CD4-positive, alpha-beta memory T cell (primary cell): ENCODE data around the gene PLD5. TPM values are rescaled to one million over a fixed set of nuclear protein-coding genes. Genes with fewer than 3 reads are reported as not detected.
"Not testable (repeated sequence)": the region's sequence is repeated elsewhere in the genome, so short reads cannot be mapped to it uniquely, and the experiment has no call there.

Experiments used
- CTCF ChIA-PET: fragments of 350-600 bp; sonication (Branson Sonifier 250); formaldehyde crosslinking; loops from one replicate; lab custom pipeline; 2021; ENCODE audit warnings: inconsistent platforms; ENCODE audit not compliant: partially characterized antibody; lab: Charles Lee
- POLR2A ChIA-PET: fragments of 350-600 bp; sonication (Branson Sonifier 250); formaldehyde crosslinking; loops from one replicate; lab custom pipeline; 2021; ENCODE audit not compliant: partially characterized antibody; lab: Charles Lee
- DNase-seq, 5 donors: peaks; one replicate each; pipeline versions ENCODE4 v3.0.0 to v3.0.0-alpha.2; 2020 to 2022; ENCODE audit warnings: mixed read lengths in 1 of 5
- H3K27ac ChIP-seq: one replicate; pipeline ENCODE4 v1.7.0; 2013; ENCODE audit warnings: low read depth, low read length
- H3K27me3 ChIP-seq: 2 replicates; pipeline ENCODE4 v1.7.0; 2013; ENCODE audit warnings: mild to moderate bottlenecking, low read length, moderate library complexity; ENCODE audit not compliant: insufficient read depth
- H3K36me3 ChIP-seq: 2 replicates; pipeline ENCODE4 v1.7.0; 2013; ENCODE audit warnings: mild to moderate bottlenecking, low read length, moderate library complexity; ENCODE audit not compliant: insufficient read depth
- H3K4me1 ChIP-seq: 2 replicates; pipeline ENCODE4 v1.7.0; 2013; ENCODE audit warnings: mild to moderate bottlenecking, low read length, moderate library complexity; ENCODE audit not compliant: insufficient read depth
- H3K4me3 ChIP-seq, 2 donors: one replicate each; pipeline ENCODE4 v1.7.0; 2013; ENCODE audit warnings: low read length in 2 of 2, mild to moderate bottlenecking in 1 of 2
- H3K9me3 ChIP-seq, 2 donors: one replicate each; pipeline ENCODE4 v1.7.0; 2013; ENCODE audit warnings: low read length in 2 of 2, control low read depth in 1 of 2; ENCODE audit not compliant: control insufficient read depth in 1 of 2
- H3K27ac Mint-ChIP-seq, 7 donors: one replicate each; pipeline ENCODE4 v1.8.0; 2020 to 2021; ENCODE audit warnings: mixed read lengths in 7 of 7, mild to moderate bottlenecking in 6 of 7, inconsistent platforms in 3 of 7, moderate library complexity in 3 of 7
- H3K27me3 Mint-ChIP-seq, 2 donors: one replicate each; pipeline ENCODE4 v1.8.0; 2020 to 2021; ENCODE audit warnings: mixed read lengths in 2 of 2
- H3K36me3 Mint-ChIP-seq, 2 donors: one replicate each; pipeline ENCODE4 v1.8.0; 2020 to 2021; ENCODE audit warnings: mixed read lengths in 2 of 2, inconsistent platforms in 1 of 2, mild to moderate bottlenecking in 1 of 2
- H3K4me1 Mint-ChIP-seq, 4 donors: one replicate each; pipeline ENCODE4 v1.8.0; 2020 to 2021; ENCODE audit warnings: mixed read lengths in 4 of 4, mild to moderate bottlenecking in 1 of 4
- H3K4me3 Mint-ChIP-seq, 8 donors: one replicate each; pipeline ENCODE4 v1.8.0; 2020 to 2021; ENCODE audit warnings: mixed read lengths in 8 of 8, mild to moderate bottlenecking in 7 of 8, moderate library complexity in 6 of 8, inconsistent platforms in 3 of 8
- H3K9me3 Mint-ChIP-seq, 8 donors: one replicate each; pipeline ENCODE4 v1.8.0; 2020 to 2021; ENCODE audit warnings: mixed read lengths in 8 of 8, mild to moderate bottlenecking in 5 of 8, inconsistent platforms in 3 of 8, moderate library complexity in 1 of 8
- intact Hi-C: fragments of 100-400 bp; cut with micrococcal nuclease; formaldehyde crosslinking; loops from one replicate; pipeline ENCODE4 v1.15.1; 2023
- polyA plus RNA-seq, 2 donors: library from polyadenylated mRNA; unstranded; fragments of 300-500 nt; fragmentation: Illumina TruSeq; gene quantifications; one replicate each; pipeline ENCODE4 v1.2.3, GENCODE V29; 2021
- total RNA-seq, 2 experiments: library from RNA; stranded (reverse); gene quantifications; one replicate each; pipeline ENCODE4 v1.2.3, GENCODE V29; 2021

Gene PLD5
- total and polyA plus RNA-seq, 4 experiments from 2014 or later: not detected

DNA sequence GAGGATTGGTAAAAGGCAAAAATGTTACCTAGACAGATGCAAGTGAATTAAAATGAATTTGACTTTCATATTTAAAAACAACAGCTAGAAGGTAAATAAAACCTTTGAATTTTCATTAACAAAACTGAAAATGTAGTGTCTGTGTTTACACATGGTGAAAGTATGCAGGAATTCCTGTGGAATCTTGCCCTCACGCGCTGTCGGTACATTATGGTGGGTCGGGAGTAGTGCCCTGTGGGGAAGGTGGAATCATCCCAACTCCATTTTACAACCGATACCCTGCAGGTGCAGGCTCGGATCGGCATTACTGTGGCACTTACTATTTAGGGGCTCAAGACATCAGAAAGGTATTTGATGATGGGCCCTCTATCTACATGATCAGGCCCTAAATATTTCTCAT lies 328.4 kb downstream of the PLD5 start:
- Histone ChIP-seq H3K27ac (no peak overlapping the region), H3K36me3 (no peaks in the 10 kb centered on the region), H3K4me1 (no peaks in the 10 kb centered on the region), H3K27me3 (no peaks in the 10 kb centered on the region), H3K9me3 (no peaks in the 10 kb centered on the region), H3K4me3 (no peak overlapping the region)
- H3K4me1 Mint-ChIP-seq: no peaks in the 10 kb centered on the region
- ChIA-PET CTCF (no interaction called here), POLR2A (no interaction called here)
- H3K27me3 Mint-ChIP-seq: no peaks in the 10 kb centered on the region
- intact Hi-C loops: no loop called here
- no peaks in the 10 kb centered on the region for H3K9me3 Mint-ChIP-seq
- H3K36me3 Mint-ChIP-seq: no peaks in the 10 kb centered on the region
- no peak overlapping the region for H3K27ac Mint-ChIP-seq
- no peak overlapping the region for H3K4me3 Mint-ChIP-seq
- DNase-seq: no peak

DNA sequence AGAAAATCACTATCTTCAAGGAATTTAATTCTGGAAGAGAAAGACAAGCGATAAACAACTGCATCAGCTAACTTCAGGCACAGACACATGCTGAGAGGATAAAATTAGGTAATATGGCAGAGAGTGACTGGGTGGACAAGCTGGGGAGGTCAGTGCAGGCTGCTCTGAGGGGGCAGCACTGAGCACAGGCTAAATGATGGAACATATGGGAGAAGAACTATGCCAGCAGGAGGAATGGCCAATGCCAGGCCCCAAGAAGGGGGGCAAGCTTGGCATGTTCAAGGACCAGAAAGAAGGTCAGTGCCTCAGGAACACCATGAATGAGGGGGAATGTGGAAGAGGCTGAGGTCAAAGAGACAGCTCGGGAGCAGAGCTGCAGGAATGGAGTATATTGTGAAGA lies 334.9 kb downstream of the PLD5 start:
- Mint-ChIP-seq H3K4me1 (no peaks in the 10 kb centered on the region), H3K9me3 (peaks cover 0 to 6% (median 0%) of the 10 kb centered on the region in 8 donors), H3K4me3 (peak overlapping the region in 1 of 8 donors; percentile 32), H3K36me3 (no peaks in the 10 kb centered on the region), H3K27me3 (peaks cover 0 to 5% of the 10 kb centered on the region in 2 donors), H3K27ac (no peak overlapping the region)
- no peak overlapping the region for H3K27ac ChIP-seq
- H3K27me3 ChIP-seq: no peaks in the 10 kb centered on the region
- no peaks in the 10 kb centered on the region for H3K9me3 ChIP-seq
- no peak overlapping the region for H3K4me3 ChIP-seq
- intact Hi-C loops: no loop called here
- H3K4me1 ChIP-seq: no peaks in the 10 kb centered on the region
- H3K36me3 ChIP-seq: no peaks in the 10 kb centered on the region
- DNase-seq: no peak
- ChIA-PET POLR2A (no interaction called here), CTCF (no interaction called here)

DNA sequence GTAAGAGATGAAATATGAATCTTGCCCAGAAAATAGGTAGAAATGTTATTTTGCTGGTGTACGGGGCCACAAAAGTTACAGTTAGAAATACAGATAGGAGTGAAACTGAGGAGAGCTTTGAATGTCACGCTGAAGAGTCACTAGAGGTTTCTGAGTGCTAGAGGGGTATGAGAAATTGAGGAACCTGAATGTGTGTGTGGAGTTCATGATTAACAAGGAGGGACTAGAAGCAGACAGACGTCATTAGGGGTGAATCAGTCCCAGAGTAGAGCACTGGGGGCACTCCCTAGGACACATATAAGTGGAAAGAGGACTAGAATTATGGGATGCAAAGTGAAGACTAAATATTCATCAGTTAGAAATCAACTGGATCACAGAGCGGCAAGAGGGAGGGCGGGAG lies 336.7 kb downstream of the PLD5 start:
- no peak for DNase-seq
- Histone ChIP-seq H3K36me3 (no peaks in the 10 kb centered on the region), H3K9me3 (no peaks in the 10 kb centered on the region), H3K27ac (no peak overlapping the region), H3K4me3 (no peak overlapping the region), H3K27me3 (no peaks in the 10 kb centered on the region), H3K4me1 (no peaks in the 10 kb centered on the region)
- peaks cover 0 to 6% (median 0%) of the 10 kb centered on the region in 8 donors for H3K9me3 Mint-ChIP-seq
- no peak overlapping the region for H3K4me3 Mint-ChIP-seq
- peaks cover 0 to 5% of the 10 kb centered on the region in 2 donors for H3K27me3 Mint-ChIP-seq
- POLR2A ChIA-PET: no interaction called here
- no peaks in the 10 kb centered on the region for H3K36me3 Mint-ChIP-seq
- H3K27ac Mint-ChIP-seq: no peak overlapping the region
- intact Hi-C loops: no loop called here
- H3K4me1 Mint-ChIP-seq: no peaks in the 10 kb centered on the region
- CTCF ChIA-PET: no interaction called here

DNA sequence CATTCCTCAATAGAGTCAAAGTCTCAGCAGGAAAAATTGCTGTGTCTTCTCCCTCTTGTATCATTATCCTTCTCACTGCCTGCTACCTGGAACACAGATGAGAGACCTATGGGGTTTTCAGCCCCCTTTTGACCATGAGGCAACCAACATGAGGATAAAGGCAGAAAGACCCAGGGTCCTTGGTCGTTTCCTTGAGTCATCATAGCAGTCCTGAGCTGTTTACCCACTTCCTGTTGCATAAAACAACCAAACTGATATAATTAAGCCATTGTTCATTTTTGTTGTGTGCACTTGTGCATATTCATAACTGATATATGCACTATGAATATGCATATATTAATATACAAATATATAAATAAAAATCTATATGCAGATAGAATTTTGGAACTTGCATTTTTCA lies 337.3 kb downstream of the PLD5 start:
- H3K27me3 Mint-ChIP-seq: peaks cover 0 to 5% of the 10 kb centered on the region in 2 donors
- Histone ChIP-seq H3K9me3 (no peaks in the 10 kb centered on the region), H3K36me3 (no peaks in the 10 kb centered on the region), H3K4me3 (no peak overlapping the region), H3K4me1 (no peaks in the 10 kb centered on the region), H3K27me3 (no peaks in the 10 kb centered on the region), H3K27ac (no peak overlapping the region)
- peaks cover 0 to 6% (median under 1%) of the 10 kb centered on the region in 8 donors for H3K9me3 Mint-ChIP-seq
- H3K4me3 Mint-ChIP-seq: no peak overlapping the region
- intact Hi-C loops: no loop called here
- no peak overlapping the region for H3K27ac Mint-ChIP-seq
- no peaks in the 10 kb centered on the region for H3K36me3 Mint-ChIP-seq
- DNase-seq: no peak
- ChIA-PET CTCF (no interaction called here), POLR2A (no interaction called here)
- H3K4me1 Mint-ChIP-seq: no peaks in the 10 kb centered on the region

DNA sequence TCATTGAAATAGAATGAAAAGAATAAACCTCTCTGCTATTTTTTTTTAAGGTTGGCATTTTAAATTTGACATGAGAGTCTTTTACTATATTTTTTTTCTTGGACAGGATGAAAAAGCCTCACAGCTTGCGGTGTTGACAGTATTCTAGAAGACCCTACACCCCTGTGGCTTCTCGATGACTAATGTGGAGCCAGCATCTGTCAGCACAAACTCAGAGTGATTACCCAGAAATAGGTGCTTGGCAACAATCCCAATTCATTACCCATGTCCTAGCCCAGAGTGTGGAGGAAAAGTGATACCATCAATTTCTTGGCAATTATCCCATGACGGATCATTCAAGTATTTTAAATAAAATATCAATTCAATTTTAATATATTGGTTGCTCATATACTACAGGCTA lies 338.8 kb downstream of the PLD5 start:
- H3K4me3 ChIP-seq: no peak overlapping the region
- no peaks in the 10 kb centered on the region for H3K36me3 Mint-ChIP-seq
- no peaks in the 10 kb centered on the region for H3K4me1 ChIP-seq
- H3K9me3 Mint-ChIP-seq: peaks cover 0 to 6% (median 1%) of the 10 kb centered on the region in 8 donors
- H3K27me3 Mint-ChIP-seq: peaks cover 0 to 5% of the 10 kb centered on the region in 2 donors
- DNase-seq: no peak
- H3K9me3 ChIP-seq: no peaks in the 10 kb centered on the region
- H3K27me3 ChIP-seq: no peaks in the 10 kb centered on the region
- intact Hi-C loops: no loop called here
- CTCF ChIA-PET: no interaction called here
- H3K27ac Mint-ChIP-seq: no peak overlapping the region
- H3K4me1 Mint-ChIP-seq: no peaks in the 10 kb centered on the region
- no peak overlapping the region for H3K4me3 Mint-ChIP-seq
- POLR2A ChIA-PET: no interaction called here
- no peaks in the 10 kb centered on the region for H3K36me3 ChIP-seq
- H3K27ac ChIP-seq: no peak overlapping the region

DNA sequence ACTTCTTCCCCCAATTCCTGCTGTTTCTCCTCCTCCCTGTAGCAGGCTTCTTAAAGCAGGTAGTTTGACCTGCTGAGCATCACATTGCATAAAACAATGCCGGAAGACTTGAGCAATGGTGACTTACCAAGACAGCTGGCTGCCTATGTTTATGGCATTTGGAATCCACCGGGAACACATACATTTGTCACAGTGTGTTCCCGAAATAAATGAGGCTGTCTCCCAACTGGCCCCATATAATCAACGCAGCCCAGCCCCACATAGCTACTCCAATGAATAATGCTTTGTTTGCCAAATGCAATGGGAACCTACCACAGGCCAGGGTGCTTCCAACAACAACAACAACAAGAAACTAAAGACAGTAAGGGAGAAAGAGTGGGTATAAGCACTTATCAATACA lies 339.5 kb downstream of the PLD5 start:
- POLR2A ChIA-PET: no interaction called here

DNA sequence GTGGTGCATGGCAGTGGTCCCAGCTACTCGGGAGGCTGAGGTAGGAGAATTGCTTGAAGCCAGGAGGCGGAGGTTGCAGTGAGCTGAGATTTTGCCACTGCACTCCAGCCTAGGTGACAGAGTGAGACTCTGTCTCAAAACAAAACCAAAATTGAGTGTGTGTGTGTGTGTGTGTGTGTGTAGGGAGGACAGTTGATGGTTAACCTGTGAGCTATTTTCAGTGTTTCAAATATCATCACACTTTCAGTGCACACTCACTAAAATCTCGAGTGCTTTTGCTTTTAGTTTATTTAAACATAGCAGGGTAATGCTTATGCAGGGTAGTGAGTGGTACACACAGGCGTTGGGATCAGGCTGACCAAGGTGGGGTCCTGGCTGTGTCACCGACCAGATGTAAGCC lies 344.7 kb downstream of the PLD5 start:
- H3K9me3 Mint-ChIP-seq: peaks cover 0 to 17% (median 7%) of the 10 kb centered on the region in 8 donors
- H3K4me3 Mint-ChIP-seq, intact Hi-C loops, H3K36me3 ChIP-seq, H3K4me3 ChIP-seq, H3K27me3 Mint-ChIP-seq, H3K27me3 ChIP-seq, H3K27ac ChIP-seq, DNase-seq, POLR2A ChIA-PET, H3K27ac Mint-ChIP-seq, H3K4me1 ChIP-seq, H3K4me1 Mint-ChIP-seq, H3K36me3 Mint-ChIP-seq, CTCF ChIA-PET, H3K9me3 ChIP-seq: not testable (repeated sequence)

More for the DNA sequence above, 339.5 kb downstream of the PLD5 start:
- Histone ChIP-seq H3K4me1 (no peaks in the 10 kb centered on the region), H3K27me3 (no peaks in the 10 kb centered on the region), H3K27ac (no peak overlapping the region), H3K36me3 (no peaks in the 10 kb centered on the region), H3K9me3 (no peaks in the 10 kb centered on the region), H3K4me3 (no peak overlapping the region)
- peaks cover 0 to 6% (median 1%) of the 10 kb centered on the region in 8 donors for H3K9me3 Mint-ChIP-seq
- H3K4me1 Mint-ChIP-seq: no peaks in the 10 kb centered on the region
- peaks cover 0 to 5% of the 10 kb centered on the region in 2 donors for H3K27me3 Mint-ChIP-seq
- CTCF ChIA-PET: no interaction called here
- no peak for DNase-seq
- no peak overlapping the region for H3K4me3 Mint-ChIP-seq
- intact Hi-C loops: no loop called here
- H3K36me3 Mint-ChIP-seq: no peaks in the 10 kb centered on the region
- H3K27ac Mint-ChIP-seq: no peak overlapping the region
